Mammary epithelial cell (primary cell): ENCODE measurements around the gene GYG2.

ENCODE experiments used
- EZH2 ChIP-seq: IDR thresholded peaks from 2 replicates; pipeline ENCODE4 v1.6.1; 2012; ENCODE audit warnings: low read length, inconsistent platforms, borderline replicate concordance
- TF ChIP-seq, protein P1 (sequence below), 2 donors: IDR thresholded peaks in 1 of 2; conservative IDR thresholded peaks in 1 of 2; 2 replicates each; pipeline ENCODE4 v1.5.1; 2011 to 2012; ENCODE audit warnings: inconsistent platforms in 2 of 2, low read length in 2 of 2, mild to moderate bottlenecking in 2 of 2, control low read depth in 1 of 2, low read depth in 1 of 2; ENCODE audit not compliant: insufficient read depth in 1 of 2; ENCODE audit errors: extremely low read depth in 1 of 2

DNA sequence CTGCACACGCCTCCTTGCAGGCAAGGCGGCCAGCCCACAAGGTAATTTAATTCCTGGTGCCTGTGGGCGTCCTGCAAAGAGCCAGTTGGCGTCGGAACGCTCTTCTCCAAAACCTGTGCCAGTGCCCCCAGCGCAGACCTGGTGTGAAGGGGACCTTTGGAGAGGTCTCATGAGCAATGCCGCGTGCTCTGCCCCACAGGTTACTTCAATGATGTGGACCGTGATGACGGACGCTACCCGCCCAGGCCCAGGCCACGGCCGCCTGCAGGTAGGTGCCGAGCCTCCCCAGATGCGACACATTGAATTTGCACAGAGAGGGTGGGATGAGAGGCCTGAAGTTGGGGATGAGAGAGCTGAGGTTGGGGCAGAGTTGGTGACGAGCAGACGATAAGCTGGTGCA lies 34.4 kb upstream of the GYG2 start:
- no peak for TF ChIP-seq EZH2
- TF ChIP-seq, protein P1, sequence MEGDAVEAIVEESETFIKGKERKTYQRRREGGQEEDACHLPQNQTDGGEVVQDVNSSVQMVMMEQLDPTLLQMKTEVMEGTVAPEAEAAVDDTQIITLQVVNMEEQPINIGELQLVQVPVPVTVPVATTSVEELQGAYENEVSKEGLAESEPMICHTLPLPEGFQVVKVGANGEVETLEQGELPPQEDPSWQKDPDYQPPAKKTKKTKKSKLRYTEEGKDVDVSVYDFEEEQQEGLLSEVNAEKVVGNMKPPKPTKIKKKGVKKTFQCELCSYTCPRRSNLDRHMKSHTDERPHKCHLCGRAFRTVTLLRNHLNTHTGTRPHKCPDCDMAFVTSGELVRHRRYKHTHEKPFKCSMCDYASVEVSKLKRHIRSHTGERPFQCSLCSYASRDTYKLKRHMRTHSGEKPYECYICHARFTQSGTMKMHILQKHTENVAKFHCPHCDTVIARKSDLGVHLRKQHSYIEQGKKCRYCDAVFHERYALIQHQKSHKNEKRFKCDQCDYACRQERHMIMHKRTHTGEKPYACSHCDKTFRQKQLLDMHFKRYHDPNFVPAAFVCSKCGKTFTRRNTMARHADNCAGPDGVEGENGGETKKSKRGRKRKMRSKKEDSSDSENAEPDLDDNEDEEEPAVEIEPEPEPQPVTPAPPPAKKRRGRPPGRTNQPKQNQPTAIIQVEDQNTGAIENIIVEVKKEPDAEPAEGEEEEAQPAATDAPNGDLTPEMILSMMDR (conservative IDR thresholded peaks at IDR 0.05 in 1 of 2, IDR thresholded peaks at IDR 0.05 in 1 of 2; ENCODE audit: extremely low read depth in 1 of 2, insufficient read depth in 1 of 2, low read depth in 1 of 2, low read length in 2 of 2): no peak
